ENCODE results near the gene STYXL2. TPM values are rescaled to one million over a fixed set of nuclear protein-coding genes. Genes with fewer than 3 reads are reported as not detected.

Gene STYXL2
- total and polyA plus RNA-seq, 9 of the 15 experiments (the other 6 are each of a cell fraction or from before 2014, with no cell fraction given), result not detected

GRCh38 chr1:167054946-167055630, 38.8 kb upstream of the STYXL2 start:
- Histone ChIP-seq H2AFZ (ENCODE audit: low read depth, low read length) (no peak overlapping the region), H3K4me2 (ENCODE audit: insufficient read depth, low read length) (no peak overlapping the region), H3K4me1 (replicated peaks in 1 of 2; ENCODE audit: control insufficient read depth in 2 of 2, insufficient read depth in 2 of 2, low read length in 2 of 2) (peaks cover 0 to 10% of the 10 kb centered on the region in 2 experiments; a peak in 3 of 5 replicates), H3K4me3 (no peak overlapping the region), H3K79me2 (ENCODE audit: control insufficient read depth, insufficient read depth, low read length) (no peaks in the 10 kb centered on the region), H3K27me3 (ENCODE audit: control insufficient read depth in 2 of 2, insufficient read depth in 2 of 2, low read length in 2 of 2) (peaks cover 7 to 48% of the 10 kb centered on the region in 2 experiments; a peak in 4 of 5 replicates), H4K20me1 (replicated peaks; ENCODE audit: control insufficient read depth, insufficient read depth, low read length) (no peaks in the 10 kb centered on the region), H3K9me1 (ENCODE audit: control insufficient read depth, insufficient read depth, low read length) (no peaks in the 10 kb centered on the region), H3K9me3 (replicated peaks; ENCODE audit: control insufficient read depth, insufficient read depth, low read depth, low read length) (no peaks in the 10 kb centered on the region), H3K27ac (ENCODE audit: extremely low read depth, low read depth, low read length) (no peak overlapping the region), H3K36me3 (ENCODE audit: control insufficient read depth, insufficient read depth, low read length) (no peaks in the 10 kb centered on the region), H3K9ac (ENCODE audit: insufficient read depth in 1 of 2, low read depth in 2 of 2, low read length in 2 of 2) (no peak overlapping the region)
- DNase-seq (ENCODE audit: extremely low read depth in 1 of 4, low spot score in 3 of 4) (no peak), FAIRE-seq (no peak), ATAC-seq (no peak)
- 2% methylated on average over 14 of the region's 14 CpGs for WGBS (ENCODE audit: insufficient coverage, low coverage, missing lambda C conversion rate)
- intact Hi-C loops (cut with micrococcal nuclease), result loop anchor here (5.0 kb wide), 2 partner anchors 78 to 268 kb away; partner anchors contain the start of gene ILDR2
- TF ChIP-seq GMEB1 (CRISPR knock-in tag; IDR thresholded peaks at IDR 0.05), result no peak
- TF ChIP-seq ZNF3 (CRISPR knock-in tag; IDR thresholded peaks at IDR 0.05), result no peak
- TF ChIP-seq PHTF2 (CRISPR knock-in tag; IDR thresholded peaks at IDR 0.05), result no peak
- no peak for TF ChIP-seq ZNF740 (CRISPR knock-in tag; IDR thresholded peaks at IDR 0.05)
- no peak for TF ChIP-seq ZNF740 (tag; IDR thresholded peaks at IDR 0.05)
- TF ChIP-seq CBFB (CRISPR knock-in tag; IDR thresholded peaks at IDR 0.05), result no peak
- no peak for TF ChIP-seq MYNN (IDR thresholded peaks at IDR 0.05)
- TF ChIP-seq MYNN (CRISPR knock-in tag; IDR thresholded peaks at IDR 0.05), result no peak
- no peak for TF ChIP-seq ZZZ3 (IDR thresholded peaks at IDR 0.05)
- no peak for TF ChIP-seq RBM39 (optimal IDR thresholded peaks at IDR 0.05; ENCODE audit: low read depth, low read length)
- no TSS peak for BruUV-seq (replicated peaks)
- in situ Hi-C loops (cut with MboI), result loop anchor here (5.0 kb wide), 1 partner anchor 138 kb away; no protein-coding TSS in a partner anchor
- CTCF ChIA-PET (ENCODE audit: low intra/inter-chr PET ratio), result no interaction called here
- POLR2A ChIA-PET, result interaction anchor here (0.8 to 1.0 kb wide), 2 partner anchors 20 to 145 kb away, joined by 3 to 4 read pairs; no protein-coding TSS in a partner anchor
